ENCODE measurements around the gene TFAP2D. TPM values are rescaled to one million over a fixed set of nuclear protein-coding genes. Genes with fewer than 3 reads are reported as not detected.

Gene TFAP2D
- total RNA-seq, 1 donor from 2014 or later, result not detected

- peak; percentile 15 for DNase-seq
Measured at GRCh38 chr6:50819466-50819903, 106.2 kb downstream of the TFAP2D start.

GRCh38 chr6:50819904-50820868, 106.9 kb downstream of the TFAP2D start:
- no peak for DNase-seq

GRCh38 chr6:50820869-50821264, 107.5 kb downstream of the TFAP2D start:
- DNase-seq, result no peak

- DNase-seq, result no peak
Measured at GRCh38 chr6:50821441-50822077, 108.2 kb downstream of the TFAP2D start.

- DNase-seq, result no peak
Measured at GRCh38 chr6:50822078-50822476, 108.8 kb downstream of the TFAP2D start.

Other genes starting within 250 kb of the TFAP2D start
- gene TFAP2B, start 105.3 kb downstream of the TFAP2D start, total RNA-seq, result under 0.01 TPM in 2 replicates